DOHH2 (cell line): ENCODE results near the gene DCHS2.

ENCODE experiments used
- H3F3A ChIP-seq: fragments of 200-600 bp; sonication (generic), shearing (Covaris generic); 2 replicates; pipeline ENCODE4 v1.6.0; 2016; ENCODE audit warnings: antibody characterized with exemption, mild to moderate bottlenecking; ENCODE audit not compliant: control insufficient read depth, insufficient read depth
- H3K27ac ChIP-seq: fragments of 200-600 bp; sonication (generic); 2 replicates; pipeline ENCODE4 v1.5.1; 2014; ENCODE audit warnings: low read depth, mild to moderate bottlenecking, low read length, moderate library complexity
- H3K27me3 ChIP-seq: fragments of 200-600 bp; sonication (generic); 2 replicates; pipeline ENCODE4 v1.6.1; 2014; ENCODE audit warnings: mild to moderate bottlenecking, low read length, mixed read lengths; ENCODE audit not compliant: control insufficient read depth
- H3K36me3 ChIP-seq: fragments of 200-600 bp; sonication (generic); 2 replicates; pipeline ENCODE4 v1.6.1; 2014; ENCODE audit warnings: mild to moderate bottlenecking, low read length, moderate library complexity, mixed read lengths; ENCODE audit not compliant: control insufficient read depth
- H3K4me1 ChIP-seq: fragments of 200-600 bp; sonication (generic); 2 replicates; pipeline ENCODE4 v1.6.1; 2014; ENCODE audit warnings: mild to moderate bottlenecking, low read length, mixed read lengths; ENCODE audit not compliant: control insufficient read depth
- H3K4me2 ChIP-seq: fragments of 200-600 bp; sonication (generic); 2 replicates; pipeline ENCODE4 v1.6.0; 2014; ENCODE audit warnings: mild to moderate bottlenecking, low read length, moderate library complexity
- H3K4me3 ChIP-seq: fragments of 200-600 bp; sonication (generic); 2 replicates; pipeline ENCODE4 v1.5.1; 2014; ENCODE audit warnings: mild to moderate bottlenecking, low read length, mixed read lengths
- H3K79me2 ChIP-seq: fragments of 200-600 bp; sonication (generic); 2 replicates; pipeline ENCODE4 v1.6.1; 2014; ENCODE audit warnings: mild to moderate bottlenecking, low read length, mixed read lengths; ENCODE audit not compliant: control insufficient read depth
- H3K9me2 ChIP-seq: fragments of 200-600 bp; sonication (generic); replicated peaks from 2 replicates; pipeline ENCODE4 v1.6.1; 2014; ENCODE audit warnings: mild to moderate bottlenecking, low read length, mixed read lengths; ENCODE audit not compliant: control insufficient read depth
- H3K9me3 ChIP-seq: fragments of 200-600 bp; sonication (generic); 2 replicates; pipeline ENCODE4 v1.6.1; 2014; ENCODE audit warnings: antibody characterized with exemption, low read length, mixed read lengths; ENCODE audit not compliant: control insufficient read depth, insufficient read depth
- H4K20me1 ChIP-seq: fragments of 200-600 bp; sonication (generic); 2 replicates; pipeline ENCODE4 v1.6.0; 2014; ENCODE audit warnings: low read depth, mild to moderate bottlenecking, antibody characterized with exemption, low read length, moderate library complexity; ENCODE audit not compliant: control insufficient read depth, insufficient read depth
- CTCF ChIP-seq: fragments of 200-600 bp; sonication (generic); IDR thresholded peaks from one replicate; pipeline ENCODE4 v1.5.1; 2014; ENCODE audit warnings: antibody characterized with exemption, mild to moderate bottlenecking, low read depth, low read length; ENCODE audit not compliant: poor library complexity, severe bottlenecking
- EZH2phosphoT487 ChIP-seq: fragments of 200-600 bp; sonication (generic); IDR thresholded peaks from 2 replicates; pipeline ENCODE4 v1.6.1; 2017; ENCODE audit warnings: borderline replicate concordance, mild to moderate bottlenecking, antibody characterized with exemption, low read length, moderate library complexity, mixed read lengths

Gene DCHS2

GRCh38 chr4:154293427-154293826 lies 198.2 kb downstream of the DCHS2 start:
- Histone ChIP-seq H3K27ac (no peak overlapping the region), H4K20me1 (no peaks in the 10 kb centered on the region), H3K36me3 (no peaks in the 10 kb centered on the region), H3K27me3 (no peaks in the 10 kb centered on the region), H3K79me2 (no peaks in the 10 kb centered on the region), H3K4me1 (no peaks in the 10 kb centered on the region), H3K9me2 (no peaks in the 10 kb centered on the region), H3K4me2 (no peak overlapping the region), H3K4me3 (no peak overlapping the region), H3K9me3 (no peaks in the 10 kb centered on the region), H3F3A (no peaks in the 10 kb centered on the region)
- TF ChIP-seq CTCF (no peak), EZH2phosphoT487 (no peak)

- H3K9me2 ChIP-seq: no peaks in the 10 kb centered on the region
- H3K79me2 ChIP-seq: no peaks in the 10 kb centered on the region
- no peaks in the 10 kb centered on the region for H3K36me3 ChIP-seq
- H3K4me1 ChIP-seq: no peaks in the 10 kb centered on the region
- no peaks in the 10 kb centered on the region for H3K27me3 ChIP-seq
- H3K27ac ChIP-seq: no peak overlapping the region
- H3F3A ChIP-seq: no peaks in the 10 kb centered on the region
- no peaks in the 10 kb centered on the region for H4K20me1 ChIP-seq
- H3K9me3 ChIP-seq: no peaks in the 10 kb centered on the region
- no peak overlapping the region for H3K4me2 ChIP-seq
- H3K4me3 ChIP-seq: no peak overlapping the region
- TF ChIP-seq EZH2phosphoT487: no peak
- no peak for TF ChIP-seq CTCF
Observed at GRCh38 chr4:154292589-154292988, 199.0 kb downstream of the DCHS2 start.

GRCh38 chr4:154277172-154277571 lies 214.4 kb downstream of the DCHS2 start:
- H3K27me3 ChIP-seq: no peaks in the 10 kb centered on the region
- no peak overlapping the region for H3K27ac ChIP-seq
- no peaks in the 10 kb centered on the region for H3K4me1 ChIP-seq
- no peaks in the 10 kb centered on the region for H3K9me3 ChIP-seq
- no peaks in the 10 kb centered on the region for H4K20me1 ChIP-seq
- no peaks in the 10 kb centered on the region for H3F3A ChIP-seq
- H3K79me2 ChIP-seq: no peaks in the 10 kb centered on the region
- H3K4me2 ChIP-seq: no peak overlapping the region
- TF ChIP-seq CTCF (no peak), EZH2phosphoT487 (no peak)
- H3K9me2 ChIP-seq: no peaks in the 10 kb centered on the region
- no peak overlapping the region for H3K4me3 ChIP-seq
- no peaks in the 10 kb centered on the region for H3K36me3 ChIP-seq

- H3F3A ChIP-seq: no peaks in the 10 kb centered on the region
- TF ChIP-seq EZH2phosphoT487 (no peak), CTCF (no peak)
- no peaks in the 10 kb centered on the region for H3K79me2 ChIP-seq
- no peak overlapping the region for H3K4me2 ChIP-seq
- no peak overlapping the region for H3K27ac ChIP-seq
- no peaks in the 10 kb centered on the region for H3K27me3 ChIP-seq
- H4K20me1 ChIP-seq: no peaks in the 10 kb centered on the region
- no peaks in the 10 kb centered on the region for H3K9me3 ChIP-seq
- H3K4me1 ChIP-seq: no peaks in the 10 kb centered on the region
- H3K9me2 ChIP-seq: no peaks in the 10 kb centered on the region
- H3K36me3 ChIP-seq: no peaks in the 10 kb centered on the region
- no peak overlapping the region for H3K4me3 ChIP-seq
Observed at GRCh38 chr4:154276496-154276895, 215.1 kb downstream of the DCHS2 start.
